Esophagus muscularis mucosa (tissue), 4 donors: ENCODE results near the gene PHYKPL. TPM values are rescaled to one million over a fixed set of nuclear protein-coding genes. Genes with fewer than 3 reads are reported as not detected.

Source experiments
- DNase-seq: peaks from one replicate; pipeline ENCODE4 v3.0.0-alpha.2; 2017; ENCODE audit errors: extremely low spot score
- H3K27ac ChIP-seq, 4 donors: fragments of 200-600 bp; sonication (generic); replicated peaks in 1 of 4; 1 replicate in 3 of 4; 2 replicates in 1 of 4; pipeline ENCODE4 v1.5.1; 2016 to 2019; ENCODE audit warnings: mild to moderate bottlenecking in 1 of 4
- H3K27me3 ChIP-seq, 4 donors: fragments of 200-600 bp; sonication (generic); one replicate each; pipeline versions ENCODE4 v1.5.1 to v1.6.0; 2016 to 2019
- H3K36me3 ChIP-seq, 4 donors: fragments of 200-600 bp; sonication (generic); one replicate each; pipeline ENCODE4 v1.5.1; 2016 to 2019
- H3K4me1 ChIP-seq, 4 donors: fragments of 200-600 bp; sonication (generic); one replicate each; pipeline ENCODE4 v1.5.1; 2016 to 2019
- H3K4me3 ChIP-seq, 4 donors: fragments of 200-600 bp; sonication (generic); 1 replicate in 2 of 4; 2 replicates in 2 of 4; pipeline ENCODE4 v1.5.1; 2016 to 2019; ENCODE audit warnings: mild to moderate bottlenecking in 4 of 4, moderate library complexity in 1 of 4
- H3K9me3 ChIP-seq, 4 donors: fragments of 200-600 bp; sonication (generic); 1 replicate in 3 of 4; 2 replicates in 1 of 4; pipeline ENCODE4 v1.5.1; 2016 to 2019
- CTCF ChIP-seq, 3 experiments: fragments of 200-600 bp in 2 of 3; fragments of 450-650 bp in 1 of 3; sonication (generic) in 2 of 3; IDR thresholded peaks; one replicate each; pipeline ENCODE4 v1.5.1; 2017 to 2019; ENCODE audit warnings: antibody characterized with exemption in 3 of 3, mild to moderate bottlenecking in 2 of 3, moderate library complexity in 1 of 3
- EP300 ChIP-seq: sonication (generic); formaldehyde crosslinking; IDR thresholded peaks from one replicate; pipeline ENCODE4 v1.6.1; 2017; ENCODE audit warnings: antibody characterized with exemption
- POLR2A ChIP-seq: fragments of 450-650 bp; IDR thresholded peaks from one replicate; pipeline ENCODE4 v1.6.1; 2017; ENCODE audit warnings: antibody characterized with exemption, moderate library complexity, mild to moderate bottlenecking, low read depth
- POLR2AphosphoS5 ChIP-seq, 2 donors: sonication (generic); formaldehyde crosslinking; IDR thresholded peaks; one replicate each; pipeline ENCODE4 v1.6.1; 2017; ENCODE audit warnings: antibody characterized with exemption in 2 of 2
- WGBS: methylation state at CpG from one replicate; pipeline ENCODE4 v1.1.5; 2018; 5-methylcytosine and 5-hydroxymethylcytosine counted together
- intact Hi-C: fragments of 100-400 bp; cut with DNase I; formaldehyde crosslinking; loops from one replicate; pipeline ENCODE4 v1.15.1; 2023
- total RNA-seq, 4 donors: library from RNA; depleted of rRNA; stranded (reverse); fragments of >200 nt; gene quantifications; one replicate each; pipeline versions ENCODE4 v1.1.0 to v1.2.1, GENCODE V29; 2016

PHYKPL gene
- total RNA-seq, 4 donors from 2014 or later, result 27.4 to 45.1 (median 37.5) TPM

GRCh38 chr5:178174456-178174855, 58.1 kb downstream of the PHYKPL start:
- no peaks in the 10 kb centered on the region for H3K36me3 ChIP-seq
- H3K27ac ChIP-seq, result no peak overlapping the region
- intact Hi-C loops, result no loop called here
- no peak for TF ChIP-seq CTCF (IDR thresholded peaks at IDR 0.05)
- TF ChIP-seq POLR2AphosphoS5 (IDR thresholded peaks at IDR 0.05), result no peak
- TF ChIP-seq POLR2A, result no peak
- TF ChIP-seq EP300, result no peak
- DNase-seq, result no peak
- no peaks in the 10 kb centered on the region for H3K4me1 ChIP-seq
- H3K27me3 ChIP-seq, result peaks cover 0 to under 1% (median 0%) of the 10 kb centered on the region in 4 donors
- 94% methylated on average over 3 of the region's 3 CpGs for WGBS
- H3K4me3 ChIP-seq, result no peak overlapping the region
- no peaks in the 10 kb centered on the region for H3K9me3 ChIP-seq

GRCh38 chr5:178170455-178170854, 62.1 kb downstream of the PHYKPL start:
- peaks cover 0 to 16% (median under 1%) of the 10 kb centered on the region in 4 donors for H3K27me3 ChIP-seq
- WGBS, result 86% methylated on average over 2 of the region's 2 CpGs
- no peaks in the 10 kb centered on the region for H3K4me1 ChIP-seq
- TF ChIP-seq EP300, result no peak
- TF ChIP-seq CTCF (IDR thresholded peaks at IDR 0.05), result no peak
- no peak for TF ChIP-seq POLR2A
- TF ChIP-seq POLR2AphosphoS5 (IDR thresholded peaks at IDR 0.05), result no peak
- DNase-seq, result no peak
- no peak overlapping the region for H3K4me3 ChIP-seq
- no peak overlapping the region for H3K27ac ChIP-seq
- no peaks in the 10 kb centered on the region for H3K36me3 ChIP-seq
- intact Hi-C loops, result no loop called here
- no peaks in the 10 kb centered on the region for H3K9me3 ChIP-seq

- Histone ChIP-seq H3K36me3 (no peaks in the 10 kb centered on the region), H3K27ac (no peak overlapping the region), H3K4me1 (peaks cover 7 to 10% (median 9%) of the 10 kb centered on the region in 4 donors), H3K4me3 (no peak overlapping the region), H3K9me3 (no peaks in the 10 kb centered on the region), H3K27me3 (peaks cover 0 to 56% (median 4%) of the 10 kb centered on the region in 4 donors)
- no peak for DNase-seq
- 59% methylated on average over 24 of the region's 38 CpGs for WGBS
- intact Hi-C loops, result no loop called here
- TF ChIP-seq POLR2AphosphoS5 (IDR thresholded peaks at IDR 0.05) (no peak), CTCF (IDR thresholded peaks at IDR 0.05) (no peak), EP300 (no peak), POLR2A (no peak)
Measured at GRCh38 chr5:178165581-178165980, 67.0 kb downstream of the PHYKPL start.

GRCh38 chr5:178163772-178164735, 68.5 kb downstream of the PHYKPL start:
- 7% methylated on average over 25 of the region's 33 CpGs for WGBS
- Histone ChIP-seq H3K9me3 (no peaks in the 10 kb centered on the region), H3K4me1 (peaks cover 7 to 10% (median 9%) of the 10 kb centered on the region in 4 donors), H3K27me3 (peaks cover 0 to 56% (median 4%) of the 10 kb centered on the region in 4 donors), H3K36me3 (no peaks in the 10 kb centered on the region), H3K27ac (no peak overlapping the region), H3K4me3 (peak overlapping the region in 3 of 4 donors; percentile 20 to 50 (median 25))
- intact Hi-C loops, result loop anchor here (1.0 kb wide), 1 partner anchor 88 kb away; no protein-coding TSS in a partner anchor
- peak; percentile 93 for DNase-seq
- TF ChIP-seq POLR2AphosphoS5 (IDR thresholded peaks at IDR 0.05), result peak in 1 of 2 donors; percentile 53
- no peak for TF ChIP-seq POLR2A
- peak; percentile 98 to 100 (median 98) for TF ChIP-seq CTCF (IDR thresholded peaks at IDR 0.05)
